K562 (cell line): ENCODE measurements around the gene CCNL2. TPM values are rescaled to one million over a fixed set of nuclear protein-coding genes. Genes with fewer than 3 reads are reported as not detected.

Experiments used
- BCLAF1 ChIP-seq, 2 experiments: fragments of 450-650 bp in 1 of 2; IDR thresholded peaks; 2 replicates each; pipeline ENCODE4 v1.6.1; 2011 to 2017; ENCODE audit warnings: low read depth in 2 of 2, antibody characterized with exemption in 1 of 2, borderline replicate concordance in 1 of 2, low read length in 1 of 2, mild to moderate bottlenecking in 1 of 2, mixed read lengths in 1 of 2; ENCODE audit not compliant: control insufficient read depth in 1 of 2
- CBX1 ChIP-seq: sonication (generic); IDR thresholded peaks from 2 replicates; pipeline ENCODE4 v1.6.1; 2016; ENCODE audit warnings: antibody characterized with exemption, low read depth, mild to moderate bottlenecking
- EGR1 ChIP-seq: fragments of 450-650 bp; conservative IDR thresholded peaks from 2 replicates; pipeline ENCODE4 v1.6.1; 2017; ENCODE audit warnings: mild to moderate bottlenecking
- HBP1 ChIP-seq: fragments of 450-650 bp; formaldehyde crosslinking; IDR thresholded peaks from 2 replicates; pipeline ENCODE4 v1.4.0; 2022; ENCODE audit warnings: missing genetic modification characterization
- MAFK ChIP-seq: IDR thresholded peaks from 2 replicates; pipeline ENCODE4 v1.6.1; 2011; ENCODE audit warnings: low read length, improper control_type of control experiment
- MXI1 ChIP-seq: IDR thresholded peaks from 2 replicates; pipeline ENCODE4 v1.6.1; 2011; ENCODE audit warnings: low read depth, mild to moderate bottlenecking, improper control_type of control experiment, low read length
- RB1 ChIP-seq: fragments of 450-650 bp; IDR thresholded peaks from 2 replicates; pipeline ENCODE4 v1.6.1; 2017; ENCODE audit warnings: low read depth, mild to moderate bottlenecking
- ZNF318 ChIP-seq, 2 experiments: fragments of 450-650 bp; IDR thresholded peaks; 2 replicates each; pipeline ENCODE4 v1.6.1; 2016; ENCODE audit warnings: mild to moderate bottlenecking in 2 of 2, borderline replicate concordance in 1 of 2, low read depth in 1 of 2, moderate library complexity in 1 of 2
- ZNF347 ChIP-seq: fragments of 450-650 bp; formaldehyde crosslinking; IDR thresholded peaks from 2 replicates; pipeline ENCODE4 v1.4.0; 2020; ENCODE audit warnings: low read depth, mild to moderate bottlenecking, moderate library complexity
- ZSCAN32 ChIP-seq: fragments of 450-650 bp; formaldehyde crosslinking; IDR thresholded peaks from 2 replicates; pipeline ENCODE4 v1.4.0; 2020; ENCODE audit warnings: mild to moderate bottlenecking, moderate library complexity
- polyA plus RNA-seq, 8 experiments: library from polyadenylated mRNA; depleted of rRNA in 4 of 8; stranded (reverse) in 5 of 8; unstranded in 3 of 8; fragments of >200 nt; fragmentation: Nextera tagmentation in 2 of 8; fragmentation: Illumina TruSeq in 1 of 8; extraction: Ambion mirVana in 2 of 8; extraction: Trizol in 1 of 8; gene quantifications; 2 replicates each; pipeline versions ENCODE4 v1.2.1 to v1.2.3, GENCODE V29; 2011 to 2014; ENCODE audit warnings: inconsistent platforms in 1 of 8, missing spikeins in 1 of 8
- total RNA-seq, 7 experiments: library from RNA; depleted of rRNA in 6 of 7; stranded (reverse); fragments of >200 nt in 6 of 7; fragmentation: Illumina TruSeq in 2 of 7; extraction: Trizol in 2 of 7; gene quantifications; 2 replicates each; pipeline versions ENCODE4 v1.2.1 to v1.2.3, GENCODE V29; 2011 to 2021; ENCODE audit warnings: low replicate concordance in 1 of 7
- TF ChIP-seq, protein P1 (sequence below), 3 experiments: IDR thresholded peaks in 2 of 3; conservative IDR thresholded peaks in 1 of 3; 2 replicates each; pipeline ENCODE4 v1.5.1; 2011 to 2012; ENCODE audit warnings: low read length in 3 of 3, mild to moderate bottlenecking in 3 of 3, control low read depth in 2 of 3, improper control_type of control experiment in 1 of 3, inconsistent platforms in 1 of 3, low read depth in 1 of 3, mixed read lengths in 1 of 3, moderate library complexity in 1 of 3; ENCODE audit not compliant: insufficient read depth in 2 of 3

The CCNL2 gene
- total and polyA plus RNA-seq, 9 of the 15 experiments (the other 6 are each of a cell fraction or from before 2014, with no cell fraction given) = 2.8 to 287 (median 94.5) TPM

DNA sequence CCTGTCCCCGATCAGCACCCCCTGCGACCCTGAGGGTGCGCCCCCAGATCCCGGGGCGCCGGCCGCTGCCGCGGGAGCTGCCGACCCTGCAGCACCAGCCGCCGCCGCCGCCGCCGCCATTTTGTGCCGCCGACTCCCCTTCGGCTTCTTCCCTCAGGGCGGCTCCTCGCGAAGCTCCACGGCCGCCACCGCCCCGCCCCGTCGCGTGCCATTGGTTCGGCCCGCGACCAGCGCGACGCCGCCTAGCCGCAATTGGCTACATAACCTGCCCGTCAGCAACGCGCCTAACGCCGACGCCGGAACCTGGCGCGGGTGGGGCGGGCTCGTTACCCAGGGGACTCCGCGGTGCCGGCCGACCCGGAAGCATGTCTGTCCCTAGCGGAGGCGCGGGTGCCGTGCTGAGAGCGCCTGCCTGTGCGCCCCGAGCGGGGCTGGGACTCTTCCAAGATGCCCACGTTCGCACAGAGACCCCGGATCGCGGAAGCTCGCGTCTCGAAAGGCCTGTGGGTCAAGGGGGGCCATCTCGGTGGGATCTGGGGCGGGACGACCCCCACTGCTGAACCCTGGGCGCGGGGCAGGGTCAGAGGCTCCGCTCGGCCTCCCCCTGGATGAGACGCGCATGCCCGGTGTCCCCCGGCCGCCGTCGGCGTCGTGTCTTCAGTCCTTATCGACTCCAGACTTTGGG is at the start of gene CCNL2 (continued):
- TF ChIP-seq, protein P1, sequence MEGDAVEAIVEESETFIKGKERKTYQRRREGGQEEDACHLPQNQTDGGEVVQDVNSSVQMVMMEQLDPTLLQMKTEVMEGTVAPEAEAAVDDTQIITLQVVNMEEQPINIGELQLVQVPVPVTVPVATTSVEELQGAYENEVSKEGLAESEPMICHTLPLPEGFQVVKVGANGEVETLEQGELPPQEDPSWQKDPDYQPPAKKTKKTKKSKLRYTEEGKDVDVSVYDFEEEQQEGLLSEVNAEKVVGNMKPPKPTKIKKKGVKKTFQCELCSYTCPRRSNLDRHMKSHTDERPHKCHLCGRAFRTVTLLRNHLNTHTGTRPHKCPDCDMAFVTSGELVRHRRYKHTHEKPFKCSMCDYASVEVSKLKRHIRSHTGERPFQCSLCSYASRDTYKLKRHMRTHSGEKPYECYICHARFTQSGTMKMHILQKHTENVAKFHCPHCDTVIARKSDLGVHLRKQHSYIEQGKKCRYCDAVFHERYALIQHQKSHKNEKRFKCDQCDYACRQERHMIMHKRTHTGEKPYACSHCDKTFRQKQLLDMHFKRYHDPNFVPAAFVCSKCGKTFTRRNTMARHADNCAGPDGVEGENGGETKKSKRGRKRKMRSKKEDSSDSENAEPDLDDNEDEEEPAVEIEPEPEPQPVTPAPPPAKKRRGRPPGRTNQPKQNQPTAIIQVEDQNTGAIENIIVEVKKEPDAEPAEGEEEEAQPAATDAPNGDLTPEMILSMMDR (IDR thresholded peaks at IDR 0.05 in 2 of 3, conservative IDR thresholded peaks at IDR 0.05 in 1 of 3; ENCODE audit: insufficient read depth in 2 of 3, low read depth in 1 of 3, low read length in 3 of 3) = peak; percentile 67 to 76 (median 71)
- TF ChIP-seq MAFK = no peak
- no peak for TF ChIP-seq ZNF347
- TF ChIP-seq CBX1 = peak; percentile 86; the same call in 1 of the 2 replicates
- no peak for TF ChIP-seq ZNF318 (IDR thresholded peaks at IDR 0.05; ENCODE audit: borderline replicate concordance in 1 of 2, low read depth in 1 of 2)
- no peak for TF ChIP-seq BCLAF1 (IDR thresholded peaks at IDR 0.05; ENCODE audit: borderline replicate concordance in 1 of 2, control insufficient read depth in 1 of 2, low read depth in 2 of 2, low read length in 1 of 2)
- TF ChIP-seq HBP1 (CRISPR knock-in tag) = no peak
- TF ChIP-seq RB1 = peak; percentile 70
- TF ChIP-seq ZSCAN32 (CRISPR knock-in tag) = no peak
- peak; percentile 75 for TF ChIP-seq EGR1
- TF ChIP-seq MXI1 = peak; percentile 84; the same call in 1 of the 2 replicates
